Trophoblast cell (in vitro differentiated cells and primary cell): Measurements from ENCODE around the gene GNA12.

Source experiments
- DNase-seq, 2 donors: peaks; one replicate each; pipeline ENCODE4 v3.0.0-alpha.2; 2016
- H2AFZ ChIP-seq: 2 replicates; pipeline ENCODE4 v1.6.1; 2013; ENCODE audit warnings: low read length, moderate library complexity, mild to moderate bottlenecking; ENCODE audit not compliant: insufficient read depth, poor library complexity
- H2AK5ac ChIP-seq: 2 replicates; pipeline ENCODE4 v1.6.1; 2013; ENCODE audit warnings: mild to moderate bottlenecking, low read length
- H2BK120ac ChIP-seq: 2 replicates; pipeline ENCODE4 v1.6.1; 2013; ENCODE audit warnings: low read length, mild to moderate bottlenecking, moderate library complexity; ENCODE audit not compliant: insufficient read depth, poor library complexity
- H2BK12ac ChIP-seq: 2 replicates; pipeline ENCODE4 v1.6.1; 2013; ENCODE audit warnings: mild to moderate bottlenecking, low read length, moderate library complexity
- H2BK5ac ChIP-seq: 2 replicates; pipeline ENCODE4 v1.6.1; 2013; ENCODE audit warnings: low read length, low read depth, moderate library complexity, mild to moderate bottlenecking; ENCODE audit not compliant: poor library complexity
- H3K14ac ChIP-seq: 2 replicates; pipeline ENCODE4 v1.6.1; 2013; ENCODE audit warnings: mild to moderate bottlenecking, low read length
- H3K18ac ChIP-seq: 2 replicates; pipeline ENCODE4 v1.6.1; 2013; ENCODE audit warnings: mild to moderate bottlenecking, low read length
- H3K23ac ChIP-seq: 2 replicates; pipeline ENCODE4 v1.6.1; 2013; ENCODE audit warnings: low read length
- H3K27ac ChIP-seq: 2 replicates; pipeline ENCODE4 v1.5.1; 2013; ENCODE audit warnings: low read depth, mild to moderate bottlenecking, inconsistent platforms, low read length, moderate library complexity
- H3K27me3 ChIP-seq: 2 replicates; pipeline ENCODE4 v1.6.1; 2013; ENCODE audit warnings: inconsistent platforms, mild to moderate bottlenecking, low read length, moderate library complexity; ENCODE audit not compliant: insufficient read depth
- H3K36me3 ChIP-seq, 2 experiments: 1 replicate in 1 of 2; 2 replicates in 1 of 2; pipeline ENCODE4 v1.6.1; 2013; ENCODE audit warnings: low read length in 2 of 2, mild to moderate bottlenecking in 2 of 2, moderate library complexity in 1 of 2; ENCODE audit not compliant: insufficient read depth in 2 of 2, control insufficient read depth in 1 of 2
- H3K4ac ChIP-seq: 2 replicates; pipeline ENCODE4 v1.6.1; 2013; ENCODE audit warnings: low read depth, mild to moderate bottlenecking, low read length, moderate library complexity
- H3K4me1 ChIP-seq, 2 experiments: 1 replicate in 1 of 2; 2 replicates in 1 of 2; pipeline ENCODE4 v1.6.1; 2013; ENCODE audit warnings: low read length in 2 of 2, mild to moderate bottlenecking in 2 of 2, moderate library complexity in 1 of 2; ENCODE audit not compliant: insufficient read depth in 2 of 2, control insufficient read depth in 1 of 2
- H3K4me2 ChIP-seq: 2 replicates; pipeline ENCODE4 v1.6.1; 2013; ENCODE audit warnings: inconsistent platforms, mild to moderate bottlenecking, low read length, moderate library complexity
- H3K4me3 ChIP-seq: 2 replicates; pipeline ENCODE4 v1.5.1; 2013; ENCODE audit warnings: mild to moderate bottlenecking, low read depth, low read length, inconsistent platforms
- H3K79me1 ChIP-seq: one replicate; pipeline ENCODE4 v1.6.1; 2013; ENCODE audit warnings: low read length
- H3K79me2 ChIP-seq: 2 replicates; pipeline ENCODE4 v1.6.1; 2013; ENCODE audit warnings: low read length, mild to moderate bottlenecking; ENCODE audit not compliant: control insufficient read depth, insufficient read depth, poor library complexity
- H3K9ac ChIP-seq: 2 replicates; pipeline ENCODE4 v1.6.1; 2013; ENCODE audit warnings: mild to moderate bottlenecking, low read length
- H3K9me3 ChIP-seq: 2 replicates; pipeline ENCODE4 v1.6.1; 2013; ENCODE audit warnings: low read depth, mild to moderate bottlenecking, control low read depth, inconsistent platforms, low read length; ENCODE audit not compliant: insufficient read depth
- H4K12ac ChIP-seq: 2 replicates; pipeline ENCODE4 v1.6.1; 2013; ENCODE audit warnings: low read depth, mild to moderate bottlenecking, low read length, moderate library complexity
- H4K8ac ChIP-seq: 2 replicates; pipeline ENCODE4 v1.6.1; 2013; ENCODE audit warnings: low read depth, mild to moderate bottlenecking, low read length, moderate library complexity
- H4K91ac ChIP-seq: one replicate; pipeline ENCODE4 v1.6.1; 2013; ENCODE audit warnings: low read depth, mild to moderate bottlenecking, low read length, moderate library complexity
- WGBS: extraction: QIAGEN DNeasy Blood & Tissue Kit; methylation state at CpG from one replicate; pipeline ENCODE4 v1.1.7; 2013; ENCODE audit warnings: missing lambda C conversion rate; ENCODE audit not compliant: insufficient read length, insufficient coverage; ENCODE audit errors: extremely low coverage; 5-methylcytosine and 5-hydroxymethylcytosine counted together

GNA12 gene

GRCh38 chr7:2760098-2760889, 83.8 kb downstream of the GNA12 start:
- Histone ChIP-seq H3K27me3 (no peaks in the 10 kb centered on the region), H4K8ac (peak overlapping the region; percentile 50), H2BK5ac (peak overlapping the region; percentile 50), H3K79me2 (peaks cover 25% of the 10 kb centered on the region), H4K91ac (peak overlapping the region; percentile 87), H2AFZ (no peak overlapping the region), H3K4me2 (no peak overlapping the region), H2AK5ac (peak overlapping the region; percentile 72), H2BK120ac (peak overlapping the region; percentile 79), H3K4me3 (no peak overlapping the region), H3K14ac (peak overlapping the region; percentile 72), H3K9me3 (no peaks in the 10 kb centered on the region), H3K36me3 (peaks cover 18 to 19% of the 10 kb centered on the region in 2 experiments), H4K12ac (no peak overlapping the region), H2BK12ac (peak overlapping the region; percentile 56), H3K79me1 (peaks cover 55% of the 10 kb centered on the region), H3K23ac (no peak overlapping the region), H3K4ac (peak overlapping the region; percentile 50), H3K4me1 (peaks cover 53 to 61% of the 10 kb centered on the region in 2 experiments), H3K27ac (peak overlapping the region; percentile 80), H3K9ac (no peak overlapping the region), H3K18ac (peak overlapping the region; percentile 91)
- peak; percentile 95 for DNase-seq
- no CpG with 5 or more reads among the region's 22 CpGs for WGBS

DNA sequence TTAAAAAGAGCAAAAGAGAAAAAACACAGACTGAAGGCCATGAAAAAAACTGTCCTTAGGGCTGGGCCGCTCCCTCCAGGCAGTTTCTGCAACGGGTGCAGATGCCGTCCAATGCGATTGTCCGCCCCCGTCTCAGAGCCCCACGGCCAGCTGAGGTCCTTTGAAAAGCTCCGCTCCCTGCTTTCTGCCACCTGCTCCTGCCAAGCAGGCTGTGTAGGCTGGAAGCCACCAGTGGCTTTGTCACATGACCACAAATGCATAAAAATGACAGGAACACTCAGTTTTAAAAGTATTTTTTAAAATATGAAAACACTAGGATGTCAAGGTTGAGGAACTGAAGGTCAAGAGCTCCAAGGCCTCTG, 84.4 kb downstream of the GNA12 start:
- peak overlapping the region; percentile 56 for H2BK120ac ChIP-seq
- peak overlapping the region; percentile 87 for H4K91ac ChIP-seq
- peak overlapping the region; percentile 50 for H3K4ac ChIP-seq
- H3K27me3 ChIP-seq = no peaks in the 10 kb centered on the region
- no peak overlapping the region for H3K23ac ChIP-seq
- peak overlapping the region; percentile 80 for H3K27ac ChIP-seq
- H3K79me1 ChIP-seq = peaks cover 60% of the 10 kb centered on the region
- no CpG with 5 or more reads among the region's 8 CpGs for WGBS
- H2AK5ac ChIP-seq = peak overlapping the region; percentile 67
- no peak overlapping the region for H3K4me2 ChIP-seq
- peak overlapping the region; percentile 12 for H2BK12ac ChIP-seq
- DNase-seq = no peak
- H3K9ac ChIP-seq = no peak overlapping the region
- H4K12ac ChIP-seq = no peak overlapping the region
- H2BK5ac ChIP-seq = peak overlapping the region; percentile 7
- no peak overlapping the region for H3K4me3 ChIP-seq
- peaks cover 55 to 62% of the 10 kb centered on the region in 2 experiments for H3K4me1 ChIP-seq
- H3K18ac ChIP-seq = peak overlapping the region; percentile 53
- H2AFZ ChIP-seq = no peak overlapping the region
- peaks cover 27% of the 10 kb centered on the region for H3K79me2 ChIP-seq
- peak overlapping the region; percentile 29 for H3K14ac ChIP-seq
- peaks cover 22% of the 10 kb centered on the region in 2 experiments for H3K36me3 ChIP-seq
- H3K9me3 ChIP-seq = no peaks in the 10 kb centered on the region
- peak overlapping the region; percentile 3 for H4K8ac ChIP-seq

GRCh38 chr7:2758673-2759616, 85.2 kb downstream of the GNA12 start:
- Histone ChIP-seq H4K91ac (peak overlapping the region; percentile 92), H3K14ac (peak overlapping the region; percentile 72), H3K4me2 (peak overlapping the region; percentile 1), H3K23ac (no peak overlapping the region), H3K4ac (peak overlapping the region; percentile 29), H3K27me3 (no peaks in the 10 kb centered on the region), H3K4me3 (no peak overlapping the region), H3K4me1 (peaks cover 51 to 60% of the 10 kb centered on the region in 2 experiments), H2BK5ac (peak overlapping the region; percentile 81), H2BK12ac (peak overlapping the region; percentile 43), H2AFZ (no peak overlapping the region), H3K27ac (peak overlapping the region; percentile 97), H2BK120ac (peak overlapping the region; percentile 67), H3K36me3 (peaks cover 19 to 22% of the 10 kb centered on the region in 2 experiments), H3K9me3 (no peaks in the 10 kb centered on the region), H4K8ac (peak overlapping the region; percentile 24), H3K18ac (peak overlapping the region; percentile 72), H2AK5ac (peak overlapping the region; percentile 83), H3K79me2 (peaks cover 27% of the 10 kb centered on the region), H3K79me1 (peaks cover 58% of the 10 kb centered on the region), H3K9ac (no peak overlapping the region), H4K12ac (no peak overlapping the region)
- DNase-seq = no peak
- WGBS = no CpG with 5 or more reads among the region's 18 CpGs

DNA sequence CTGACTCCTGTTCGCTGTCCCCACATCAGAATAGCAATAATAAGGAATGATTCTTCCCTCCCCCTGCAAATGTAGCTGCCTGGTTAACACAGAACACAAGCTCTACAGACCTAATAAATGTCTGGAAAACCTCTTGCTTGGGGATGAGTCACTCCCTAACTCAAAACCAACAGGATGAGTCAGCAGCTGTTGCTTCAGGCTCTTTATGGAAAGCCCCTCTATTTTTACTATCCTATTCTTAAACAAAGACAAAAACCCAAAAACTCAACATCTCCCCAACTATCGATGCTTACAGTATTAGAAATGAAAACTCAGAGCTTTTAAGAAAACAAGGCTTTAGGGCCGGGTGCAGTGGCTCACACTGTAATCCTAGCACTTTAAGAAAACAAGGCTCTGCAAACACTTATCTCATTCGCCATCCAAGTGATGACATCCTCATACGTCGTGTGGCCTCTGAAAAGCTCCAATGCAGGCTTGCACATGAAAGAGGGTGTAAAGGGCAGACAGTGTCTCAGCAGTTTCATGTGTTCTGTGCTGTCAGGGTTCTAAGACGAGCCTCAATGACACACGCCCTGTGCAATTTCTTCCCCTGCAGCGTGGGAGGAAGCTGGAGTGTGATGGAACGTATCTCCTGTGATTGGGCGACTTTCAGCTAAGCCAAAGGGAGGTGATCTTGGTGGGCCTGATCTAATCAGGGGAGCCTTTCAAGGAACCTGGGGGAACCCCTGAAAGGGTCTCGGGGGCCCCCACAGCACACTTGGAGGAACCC, 86.0 kb downstream of the GNA12 start:
- peak overlapping the region; percentile 83 for H2AK5ac ChIP-seq
- no peak overlapping the region for H3K4me3 ChIP-seq
- H3K79me2 ChIP-seq = peaks cover 29% of the 10 kb centered on the region
- H2AFZ ChIP-seq = no peak overlapping the region
- peak overlapping the region; percentile 72 for H3K14ac ChIP-seq
- H3K23ac ChIP-seq = no peak overlapping the region
- peak; percentile 93 to 95 for DNase-seq
- peak overlapping the region; percentile 92 for H4K91ac ChIP-seq
- no CpG with 5 or more reads among the region's 12 CpGs for WGBS
- H3K27me3 ChIP-seq = no peaks in the 10 kb centered on the region
- H4K12ac ChIP-seq = no peak overlapping the region
- H3K9ac ChIP-seq = no peak overlapping the region
- peaks cover 56% of the 10 kb centered on the region for H3K79me1 ChIP-seq
- peak overlapping the region; percentile 97 for H3K27ac ChIP-seq
- H3K4ac ChIP-seq = peak overlapping the region; percentile 22
- H4K8ac ChIP-seq = peak overlapping the region; percentile 24
- peak overlapping the region; percentile 81 for H2BK5ac ChIP-seq
- no peaks in the 10 kb centered on the region for H3K9me3 ChIP-seq
- H3K18ac ChIP-seq = peak overlapping the region; percentile 72
- peak overlapping the region; percentile 43 for H2BK12ac ChIP-seq
- H3K4me1 ChIP-seq = peaks cover 49 to 53% of the 10 kb centered on the region in 2 experiments
- peaks cover 19 to 22% of the 10 kb centered on the region in 2 experiments for H3K36me3 ChIP-seq
- peak overlapping the region; percentile 9 for H3K4me2 ChIP-seq
- peak overlapping the region; percentile 67 for H2BK120ac ChIP-seq
